ENCODE results near the gene TFRC.

DNA sequence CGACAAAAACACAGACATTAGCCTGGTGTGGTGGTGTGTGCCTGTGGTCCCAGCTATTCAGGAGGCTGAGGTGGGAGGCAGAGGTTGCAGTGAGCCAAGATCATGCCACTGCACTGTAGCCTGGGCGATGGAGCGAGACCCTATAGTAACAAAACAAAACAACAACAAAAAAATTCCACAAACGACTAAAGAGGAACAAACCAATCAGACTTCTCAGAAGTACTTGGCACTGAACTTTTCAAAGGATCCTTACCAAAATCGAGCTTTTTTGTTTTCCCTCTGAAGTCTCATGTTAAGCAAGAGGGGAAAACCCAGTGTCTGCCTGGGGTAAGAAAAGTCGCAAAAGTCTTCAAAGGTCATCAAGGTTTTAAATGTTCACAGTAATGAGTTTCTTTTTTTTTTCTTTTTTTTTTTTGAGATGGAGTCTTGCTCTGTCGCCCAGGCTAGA lies 30.1 kb upstream of the TFRC start:
- TF ChIP-seq, protein P1, sequence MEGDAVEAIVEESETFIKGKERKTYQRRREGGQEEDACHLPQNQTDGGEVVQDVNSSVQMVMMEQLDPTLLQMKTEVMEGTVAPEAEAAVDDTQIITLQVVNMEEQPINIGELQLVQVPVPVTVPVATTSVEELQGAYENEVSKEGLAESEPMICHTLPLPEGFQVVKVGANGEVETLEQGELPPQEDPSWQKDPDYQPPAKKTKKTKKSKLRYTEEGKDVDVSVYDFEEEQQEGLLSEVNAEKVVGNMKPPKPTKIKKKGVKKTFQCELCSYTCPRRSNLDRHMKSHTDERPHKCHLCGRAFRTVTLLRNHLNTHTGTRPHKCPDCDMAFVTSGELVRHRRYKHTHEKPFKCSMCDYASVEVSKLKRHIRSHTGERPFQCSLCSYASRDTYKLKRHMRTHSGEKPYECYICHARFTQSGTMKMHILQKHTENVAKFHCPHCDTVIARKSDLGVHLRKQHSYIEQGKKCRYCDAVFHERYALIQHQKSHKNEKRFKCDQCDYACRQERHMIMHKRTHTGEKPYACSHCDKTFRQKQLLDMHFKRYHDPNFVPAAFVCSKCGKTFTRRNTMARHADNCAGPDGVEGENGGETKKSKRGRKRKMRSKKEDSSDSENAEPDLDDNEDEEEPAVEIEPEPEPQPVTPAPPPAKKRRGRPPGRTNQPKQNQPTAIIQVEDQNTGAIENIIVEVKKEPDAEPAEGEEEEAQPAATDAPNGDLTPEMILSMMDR (conservative IDR thresholded peaks at IDR 0.05; ENCODE audit: low read length), result no peak
- TF ChIP-seq EZH2phosphoT487 (IDR thresholded peaks at IDR 0.05; ENCODE audit: borderline replicate concordance), result no peak
